Stimulated activated CD4-positive, alpha-beta T cell treated with anti-CD3 and anti-CD28 coated beads, Interleukin-15, amount 100 ng/mL, for 1 hour (primary cell): Measurements from ENCODE around the gene PDZK1.
"Not testable (repeated sequence)": the region's sequence is repeated elsewhere in the genome, so short reads cannot be mapped to it uniquely, and the experiment has no call there.

Experiments used
- DNase-seq, 2 donors: peaks; one replicate each; pipeline ENCODE4 v3.0.0-alpha.2; 2020; ENCODE audit warnings: low read depth in 1 of 2, low spot score in 1 of 2

Gene PDZK1

DNA sequence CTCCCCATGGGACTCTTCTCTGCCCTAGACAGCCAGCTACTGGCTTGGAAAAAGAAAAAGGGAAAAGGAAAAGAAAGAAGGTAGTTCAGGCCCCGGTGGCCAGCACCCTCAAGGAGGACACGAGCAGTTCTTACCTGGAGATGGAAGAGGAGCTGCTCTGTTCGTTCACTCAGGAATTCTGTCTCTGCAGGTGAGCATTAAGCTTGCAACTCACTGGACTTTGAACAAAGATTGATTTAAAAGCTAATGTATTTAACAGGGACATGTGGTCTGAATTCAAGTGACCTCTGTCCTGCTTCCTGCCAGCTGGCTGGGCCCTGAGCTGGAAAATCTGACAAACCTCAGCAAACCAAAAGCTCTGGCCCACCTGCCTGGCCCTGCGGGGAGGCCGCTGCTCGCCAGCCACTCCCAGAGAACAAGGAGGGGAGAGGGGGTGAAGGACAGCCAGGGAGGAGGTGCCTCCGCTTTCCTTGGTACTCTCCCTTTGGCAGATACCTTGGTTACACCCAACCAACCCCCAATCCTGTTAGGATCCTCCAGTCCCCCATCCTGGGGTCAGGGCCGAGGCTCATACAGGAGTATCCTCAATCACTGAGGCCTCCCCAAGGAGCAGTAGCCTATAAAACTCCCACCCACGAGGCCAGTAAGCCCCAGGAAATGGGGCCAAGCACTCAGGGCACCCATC is at the start of gene PDZK1:
Gene PDZK1, minus strand, starts transcription at position 186 of the 685 bp plus-strand sequence. CDS start 19,347 bp downstream, outside the sequence.
- no peak for DNase-seq

DNA sequence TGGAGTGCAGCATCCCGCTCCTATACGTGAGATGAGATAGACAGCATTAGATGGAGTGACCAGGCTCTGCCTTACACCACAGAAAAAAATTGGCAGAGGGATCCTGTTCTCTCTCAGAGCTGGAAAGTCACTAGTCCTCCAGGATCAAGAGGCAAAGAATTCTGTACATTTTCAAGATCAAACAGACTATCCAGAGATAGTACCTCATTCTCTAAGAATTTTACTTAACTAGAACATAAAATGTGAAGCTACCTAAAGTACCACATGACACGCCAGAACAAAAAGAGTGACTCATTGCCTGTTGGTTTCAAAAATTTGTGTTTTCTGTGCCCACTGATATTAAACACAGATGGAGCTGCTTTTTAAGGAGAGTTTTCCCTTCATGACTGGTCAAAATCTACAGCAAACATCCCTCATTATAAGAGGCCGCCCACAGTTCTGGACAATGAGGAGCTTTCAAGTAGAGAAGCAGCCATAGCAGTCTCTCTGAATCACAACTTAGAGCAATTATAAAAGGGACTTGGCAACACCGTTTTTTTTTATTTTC is 44.4 kb upstream of the PDZK1 start:
- DNase-seq, result no peak

GRCh38 chr1:145750426-145750825 is 43.3 kb upstream of the PDZK1 start:
- no peak for DNase-seq

DNA sequence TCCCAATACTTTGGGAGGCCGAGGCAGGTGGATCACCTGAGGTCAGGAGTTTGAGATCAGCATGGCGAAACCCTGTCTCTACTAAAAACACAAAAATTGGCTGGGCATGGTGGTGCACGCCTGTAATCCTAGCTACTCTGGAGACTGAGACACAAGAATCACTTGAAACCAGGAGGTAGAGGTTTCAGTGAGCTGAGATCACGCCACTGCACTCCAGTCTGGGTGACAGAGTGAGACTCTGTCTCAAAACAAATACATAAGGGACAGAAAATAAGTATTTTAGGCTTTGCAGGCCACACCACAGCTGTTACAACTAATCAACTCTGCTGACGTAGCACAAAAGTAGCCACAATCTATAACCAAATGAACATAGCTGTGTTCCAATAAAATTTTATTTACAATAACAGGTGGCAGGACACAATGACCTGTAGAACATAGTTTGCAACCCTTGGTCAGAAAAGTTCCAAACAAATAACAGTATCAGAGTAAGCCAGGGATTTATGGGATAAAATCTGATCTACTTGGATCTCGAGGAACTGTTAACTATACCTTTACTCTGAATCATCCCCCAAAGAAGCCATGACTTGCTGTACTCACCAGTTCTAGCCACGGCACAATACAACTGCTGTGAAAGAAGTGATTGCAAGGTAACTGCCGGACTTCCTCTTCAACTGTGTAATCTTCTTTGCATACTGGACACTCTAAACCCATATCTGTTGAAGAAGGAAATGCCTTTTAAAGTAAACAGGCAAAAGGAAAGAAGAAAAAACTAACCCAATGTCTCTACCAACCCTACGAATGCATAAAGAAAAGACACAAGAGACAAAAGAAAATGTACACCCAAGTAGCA is 40.5 kb upstream of the PDZK1 start:
- no peak for DNase-seq

DNA sequence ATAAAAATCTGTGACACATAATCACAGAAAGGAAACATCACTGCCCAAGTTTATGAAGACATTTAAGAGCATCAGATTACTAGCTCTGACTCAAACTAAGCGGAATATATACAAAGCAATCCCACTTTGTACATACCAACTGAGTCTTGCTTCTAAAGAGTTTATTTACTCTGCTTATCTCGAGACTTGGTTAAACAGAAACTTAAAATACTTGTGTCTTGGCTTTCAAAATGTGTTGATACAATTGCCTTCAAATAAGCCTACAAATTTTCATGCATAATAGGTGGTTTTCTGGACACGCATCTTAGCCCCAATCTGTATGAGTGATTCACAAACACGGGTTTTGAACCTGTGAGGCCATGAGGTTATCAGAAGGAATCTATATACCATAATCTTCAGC is 33.1 kb upstream of the PDZK1 start:
- DNase-seq, result no peak

DNA sequence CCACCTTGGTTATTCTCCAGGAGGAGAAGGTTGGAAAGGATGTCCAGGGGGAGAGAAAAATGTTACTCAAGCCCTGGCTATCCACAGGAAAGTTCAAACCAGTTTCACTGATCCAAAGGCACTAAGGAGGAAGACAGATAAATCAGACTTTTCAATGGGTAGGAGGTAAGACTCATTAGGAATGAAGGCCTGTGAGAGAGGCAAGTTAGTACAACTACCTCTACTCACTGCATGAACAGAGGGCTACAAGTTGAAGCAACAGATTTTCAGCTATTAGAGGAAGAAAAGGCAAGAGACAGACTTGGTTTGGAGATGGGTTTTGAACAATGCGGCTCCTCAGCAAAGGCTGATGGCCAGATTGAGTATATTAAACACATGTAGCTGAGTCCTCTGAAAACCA is 29.0 kb upstream of the PDZK1 start:
- no peak for DNase-seq

- DNase-seq, result no peak
Measured at GRCh38 chr1:145730900-145731299, 23.7 kb upstream of the PDZK1 start.

DNA sequence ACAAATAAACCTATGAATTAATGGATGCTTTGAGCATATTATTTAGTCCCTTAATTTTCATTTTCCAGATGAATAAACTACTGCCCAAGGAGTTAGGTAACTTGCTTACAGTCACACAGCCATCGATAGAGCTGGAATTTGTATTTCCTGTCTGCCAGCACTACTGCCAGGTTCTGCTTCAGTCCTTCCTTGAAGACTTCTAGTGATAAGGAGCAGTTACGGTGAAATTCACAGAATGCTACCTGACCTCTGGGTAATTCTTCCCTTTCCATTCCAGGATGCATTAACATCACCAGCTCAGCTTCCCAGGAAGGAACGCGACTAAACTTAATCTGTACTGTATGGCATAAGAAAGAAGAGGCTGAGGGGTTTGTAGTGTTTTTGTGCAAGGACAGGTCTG is 23.3 kb upstream of the PDZK1 start:
- DNase-seq, result no peak

DNA sequence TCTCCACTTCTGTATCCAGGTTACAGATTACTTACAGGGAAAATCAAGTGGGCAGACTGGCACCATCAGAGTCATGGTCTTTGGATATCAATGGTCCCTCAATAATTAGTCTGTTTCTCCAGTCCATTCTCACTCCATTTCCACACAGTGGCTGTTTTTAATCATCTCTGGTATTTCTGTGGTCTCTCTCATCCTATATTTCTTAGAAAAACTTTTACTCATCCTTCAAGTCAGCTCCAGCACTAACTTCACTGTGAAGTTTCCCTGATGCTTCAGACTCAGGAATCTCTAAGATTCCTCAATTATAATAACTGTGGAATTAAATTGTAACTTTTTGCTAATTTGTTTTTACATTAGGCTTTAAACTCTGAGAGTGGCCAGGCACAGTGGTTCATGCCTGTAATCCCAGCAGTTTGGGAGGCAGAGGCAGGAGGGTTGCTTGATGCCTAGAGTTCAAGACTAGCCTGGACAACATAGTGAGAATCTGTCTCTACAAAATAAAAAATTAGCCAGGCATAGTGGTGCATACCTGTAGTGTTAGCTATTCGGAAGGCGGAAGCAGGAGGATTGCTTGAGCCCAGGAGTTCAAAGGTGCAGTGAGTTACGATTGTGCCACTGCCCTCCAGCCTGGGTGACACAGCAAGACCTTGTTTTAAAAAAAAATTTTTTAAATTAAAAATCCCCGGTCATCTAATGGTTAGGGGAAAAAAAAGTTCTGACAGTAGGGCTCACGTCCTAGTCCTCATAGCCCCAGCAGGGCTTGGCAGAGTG is 22.7 kb upstream of the PDZK1 start:
- DNase-seq, result no peak

DNA sequence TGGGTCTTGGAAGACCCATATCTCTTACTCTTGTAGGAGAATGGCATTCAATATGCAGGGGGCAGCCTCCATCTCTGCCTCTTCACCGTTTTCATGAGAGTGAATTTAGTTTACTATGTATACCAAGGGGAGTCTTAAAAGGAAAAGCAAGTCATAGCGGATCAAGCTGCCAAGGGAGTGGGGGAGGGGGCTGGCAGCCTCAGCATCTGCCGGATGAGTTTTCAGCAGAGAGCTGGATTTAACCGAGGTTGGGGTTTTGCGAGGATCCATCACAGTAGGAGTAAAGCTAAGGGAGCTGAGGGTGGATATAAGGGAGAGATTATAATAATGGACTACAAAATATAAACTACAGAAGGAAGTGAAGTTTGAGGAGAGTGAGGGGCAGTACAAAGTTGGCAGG is 22.0 kb upstream of the PDZK1 start:
- DNase-seq, result no peak

- not testable (repeated sequence) for DNase-seq
Measured at GRCh38 chr1:145726193-145726592, 19.0 kb upstream of the PDZK1 start.

DNA sequence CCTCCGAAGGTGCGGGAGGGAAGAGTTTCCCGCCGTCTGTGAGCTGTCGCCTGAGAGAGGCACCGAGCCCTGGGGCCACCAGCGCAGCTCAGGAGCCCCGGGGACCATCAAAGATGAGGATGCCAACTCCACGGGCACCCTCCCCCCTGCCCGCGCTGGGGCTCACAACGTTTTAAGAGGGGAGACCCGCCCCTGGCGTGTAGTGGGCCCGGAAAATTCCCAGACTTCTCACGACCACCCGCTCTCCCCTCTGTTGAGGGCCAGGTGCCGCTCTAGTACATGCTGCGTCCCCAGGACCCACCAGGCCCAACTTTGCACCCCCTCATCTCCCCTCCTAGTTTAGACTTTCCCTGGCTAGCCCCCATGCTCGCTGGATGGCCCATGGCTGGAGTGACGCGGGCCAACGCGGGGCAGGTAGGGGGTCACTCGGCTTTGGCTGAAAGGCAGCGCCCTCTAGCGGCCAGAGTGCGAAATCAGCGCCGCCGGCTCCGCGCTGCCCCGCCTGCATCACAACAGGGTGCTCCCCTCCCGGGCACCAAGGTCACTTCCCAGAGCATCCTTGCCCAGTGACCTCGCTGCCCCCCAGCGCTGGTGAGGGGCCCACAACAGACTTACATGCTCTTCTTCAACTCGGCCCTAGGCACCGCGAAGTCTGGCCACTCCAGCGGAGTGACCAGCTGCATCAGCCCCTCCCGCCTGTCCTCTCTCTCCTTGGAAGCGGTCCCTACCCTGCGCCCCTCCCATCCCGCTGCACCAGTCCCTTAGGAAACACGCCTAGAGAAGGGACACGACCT is 13.9 kb upstream of the PDZK1 start:
- DNase-seq, result peak; percentile 42 to 57

GRCh38 chr1:145720556-145720877 is 13.3 kb upstream of the PDZK1 start:
- no peak for DNase-seq

DNA sequence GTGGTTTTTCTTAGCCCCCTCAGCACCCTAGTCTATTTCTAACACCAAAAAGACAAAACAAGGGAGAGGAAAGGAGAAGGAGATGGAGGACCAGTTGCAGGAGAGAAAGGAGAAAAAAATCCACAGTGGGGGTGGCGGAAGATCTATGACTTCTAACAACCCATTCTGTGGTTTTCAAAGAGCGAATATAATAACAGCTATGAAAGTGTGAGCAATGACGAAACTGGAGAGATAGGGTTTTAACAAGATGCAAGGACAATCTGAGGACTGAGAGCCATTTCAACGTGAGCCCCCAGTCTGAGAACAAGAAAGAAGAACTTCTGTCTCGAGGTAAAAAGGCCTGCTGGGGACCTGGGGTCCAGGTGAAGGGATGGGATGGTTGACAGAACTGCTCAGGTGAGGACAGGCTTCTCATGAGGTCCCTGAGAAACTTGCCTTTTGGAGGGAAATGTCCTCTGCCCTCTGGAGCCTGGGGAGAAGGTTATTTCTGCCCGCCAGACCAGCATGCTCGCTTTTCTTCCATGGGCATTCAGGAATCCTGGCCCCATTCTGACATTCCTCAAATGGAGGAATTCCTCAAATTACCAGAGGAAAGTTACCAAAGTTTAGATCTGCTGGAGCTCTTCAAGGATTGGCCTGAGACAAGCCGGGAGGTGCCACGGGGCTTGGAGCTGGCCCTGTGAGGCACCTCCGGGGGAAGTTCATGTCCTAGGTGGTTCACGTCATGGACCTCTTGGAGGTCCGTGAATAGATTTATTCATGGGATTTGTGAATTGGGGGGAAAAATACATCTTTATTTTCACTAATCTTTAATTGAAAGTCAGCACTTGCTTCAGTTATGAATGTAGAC is 12.3 kb upstream of the PDZK1 start, which contains the start of gene CD160:
Gene CD160, plus strand, starts transcription at position 270 of the 850 bp plus-strand sequence. CDS start 8,829 bp downstream, outside the sequence.
- DNase-seq, result no peak

DNA sequence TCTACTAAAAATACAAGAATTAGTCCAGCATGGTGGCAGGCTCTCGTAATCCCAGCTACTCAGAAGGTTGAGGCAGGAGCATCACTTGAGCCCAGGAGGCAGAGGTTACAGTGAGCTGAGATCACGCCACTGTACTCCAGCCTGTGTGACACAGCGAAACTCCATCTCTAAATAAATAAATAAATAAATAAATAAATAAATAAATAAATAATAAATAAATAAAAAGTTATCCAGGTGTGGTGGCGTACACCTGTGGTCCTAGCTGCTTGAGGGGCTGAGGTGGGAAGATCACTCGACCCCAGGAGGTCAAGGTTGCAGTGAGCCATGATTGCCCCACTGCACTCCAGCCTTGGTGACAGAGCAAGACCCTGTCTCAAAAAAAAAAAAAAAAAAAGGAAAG is 11.3 kb upstream of the PDZK1 start:
- not testable (repeated sequence) for DNase-seq

DNA sequence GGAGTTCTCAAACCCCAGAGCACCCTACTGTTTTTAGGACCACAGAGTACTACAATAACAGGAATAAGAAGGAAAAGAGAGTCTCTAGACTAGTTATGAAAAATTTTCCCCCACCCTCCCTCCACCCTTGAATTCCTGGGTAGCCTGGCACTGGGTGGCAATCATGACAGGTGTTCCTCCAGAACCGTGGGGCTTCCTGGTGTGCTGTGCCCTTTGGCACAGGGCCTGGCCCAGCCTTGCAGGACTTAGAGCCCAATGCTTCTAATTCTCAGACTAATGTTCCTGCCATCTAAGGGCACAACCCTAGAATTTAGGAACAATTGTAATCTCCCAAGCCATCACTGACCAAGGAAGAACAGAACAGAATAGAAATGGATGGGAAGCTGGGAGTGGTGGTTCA is 10.7 kb upstream of the PDZK1 start:
- no peak for DNase-seq

DNA sequence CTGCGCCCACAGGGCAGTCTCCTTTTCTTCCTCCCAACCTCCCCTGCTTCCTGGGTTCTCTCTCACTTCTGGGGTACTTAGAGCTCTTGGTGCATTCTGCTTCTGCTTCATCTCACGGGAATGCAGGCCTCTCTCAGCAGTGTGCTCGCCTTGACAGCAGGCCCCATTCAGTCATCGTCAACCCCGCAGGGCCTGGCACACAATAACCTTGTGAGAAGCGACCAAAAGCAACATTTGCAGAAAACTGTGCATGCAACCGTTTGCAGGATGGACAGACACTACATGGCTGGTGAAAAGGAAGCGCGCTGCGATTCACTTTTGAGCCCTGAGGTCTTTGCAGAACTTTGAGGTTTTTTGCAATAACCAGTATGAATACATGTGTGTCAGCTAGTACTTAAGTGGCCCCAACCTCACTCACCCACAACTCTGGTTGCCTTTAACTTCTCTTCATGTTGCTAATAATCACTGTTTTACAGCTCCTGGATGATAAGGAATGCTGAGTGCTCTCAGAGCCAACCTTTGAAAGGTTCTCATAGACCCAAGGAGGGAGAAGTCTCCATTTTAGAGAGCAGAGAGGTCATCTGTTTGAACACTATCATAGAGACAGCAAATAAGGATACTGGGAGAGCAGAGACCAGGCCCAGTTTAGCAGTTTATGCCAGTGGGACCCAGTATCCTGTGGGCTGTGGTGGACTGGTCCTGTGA is 9.6 kb upstream of the PDZK1 start:
- DNase-seq, result no peak

DNA sequence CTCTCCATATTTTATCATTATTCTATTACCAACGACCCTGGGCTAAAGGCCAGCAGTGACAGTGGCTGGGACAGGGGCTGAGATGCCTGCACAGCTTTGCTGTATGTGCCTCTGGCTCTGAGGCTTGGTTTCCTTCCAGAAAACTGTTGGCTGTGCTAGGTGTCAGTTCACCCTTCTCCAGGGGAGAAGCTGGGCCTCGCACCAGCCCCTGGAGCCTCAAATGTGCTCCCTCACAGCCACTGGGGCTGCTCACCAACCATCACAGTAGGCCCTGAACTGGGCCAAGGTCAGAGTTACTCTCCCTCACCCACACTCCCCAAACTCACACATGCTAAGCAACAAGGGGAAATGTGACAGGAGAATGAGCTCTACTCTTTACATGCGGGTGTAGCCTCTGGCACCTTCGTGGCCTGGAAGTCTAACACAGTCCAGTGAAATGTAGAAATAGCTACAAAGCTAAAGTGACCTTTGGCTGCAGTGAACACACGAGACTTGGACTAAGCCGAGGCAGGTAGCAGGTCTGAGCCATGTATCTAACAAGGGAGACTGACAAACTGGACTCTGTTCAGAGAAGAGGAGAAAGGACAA is 7.5 kb upstream of the PDZK1 start:
- no peak for DNase-seq

GRCh38 chr1:145711213-145711651 is 4.1 kb upstream of the PDZK1 start:
- no peak for DNase-seq
